HG03432 (cell line): ENCODE results near the gene SH3BP2.

Experiments
- ATAC-seq: cut with Tn5 transposase; IDR thresholded peaks from one replicate; pipeline ENCODE4 v1.9.1; 2021; ENCODE audit warnings: mild to moderate bottlenecking, moderate library complexity; ENCODE audit not compliant: unreplicated experiment

Gene SH3BP2

DNA sequence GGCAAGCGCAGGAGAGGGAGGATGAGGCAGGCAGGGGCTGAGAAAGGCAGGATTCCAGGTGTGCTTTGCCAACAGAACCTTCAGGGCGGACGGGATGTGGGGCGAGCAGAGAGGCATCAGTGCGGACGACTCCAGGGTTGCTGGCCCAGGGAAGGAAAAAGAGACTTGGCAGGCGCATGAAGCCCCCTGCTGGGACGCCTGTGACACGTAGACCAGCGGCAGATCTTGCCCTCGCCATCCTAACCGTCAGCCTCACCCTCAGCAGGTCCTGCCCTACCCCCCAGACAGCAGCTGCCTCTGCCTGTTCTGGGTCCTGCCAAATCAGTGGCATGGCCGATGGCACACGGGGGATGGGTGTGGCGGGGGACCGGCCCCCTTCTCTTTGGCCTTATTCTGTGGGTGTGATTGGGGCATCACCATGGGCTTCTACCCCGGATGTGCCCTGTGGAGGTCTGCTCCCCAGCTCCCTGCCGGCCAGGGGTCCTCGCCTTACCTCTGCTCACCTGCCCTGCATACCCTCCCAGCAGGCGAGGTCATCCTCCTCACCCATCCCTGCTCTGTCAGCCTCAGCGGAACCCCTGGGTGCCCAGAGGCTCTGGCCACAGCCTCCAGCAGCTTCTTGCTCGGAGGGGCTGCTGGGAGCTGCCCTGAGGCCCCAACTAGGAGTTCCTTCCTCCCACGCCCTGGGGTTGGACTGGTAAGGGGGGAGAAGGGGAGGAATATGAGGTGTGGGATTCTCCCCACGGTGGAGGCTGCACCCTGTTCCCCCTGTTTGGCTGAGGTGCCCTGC lies 2.9 kb upstream of the SH3BP2 start:
- no peak for ATAC-seq

DNA sequence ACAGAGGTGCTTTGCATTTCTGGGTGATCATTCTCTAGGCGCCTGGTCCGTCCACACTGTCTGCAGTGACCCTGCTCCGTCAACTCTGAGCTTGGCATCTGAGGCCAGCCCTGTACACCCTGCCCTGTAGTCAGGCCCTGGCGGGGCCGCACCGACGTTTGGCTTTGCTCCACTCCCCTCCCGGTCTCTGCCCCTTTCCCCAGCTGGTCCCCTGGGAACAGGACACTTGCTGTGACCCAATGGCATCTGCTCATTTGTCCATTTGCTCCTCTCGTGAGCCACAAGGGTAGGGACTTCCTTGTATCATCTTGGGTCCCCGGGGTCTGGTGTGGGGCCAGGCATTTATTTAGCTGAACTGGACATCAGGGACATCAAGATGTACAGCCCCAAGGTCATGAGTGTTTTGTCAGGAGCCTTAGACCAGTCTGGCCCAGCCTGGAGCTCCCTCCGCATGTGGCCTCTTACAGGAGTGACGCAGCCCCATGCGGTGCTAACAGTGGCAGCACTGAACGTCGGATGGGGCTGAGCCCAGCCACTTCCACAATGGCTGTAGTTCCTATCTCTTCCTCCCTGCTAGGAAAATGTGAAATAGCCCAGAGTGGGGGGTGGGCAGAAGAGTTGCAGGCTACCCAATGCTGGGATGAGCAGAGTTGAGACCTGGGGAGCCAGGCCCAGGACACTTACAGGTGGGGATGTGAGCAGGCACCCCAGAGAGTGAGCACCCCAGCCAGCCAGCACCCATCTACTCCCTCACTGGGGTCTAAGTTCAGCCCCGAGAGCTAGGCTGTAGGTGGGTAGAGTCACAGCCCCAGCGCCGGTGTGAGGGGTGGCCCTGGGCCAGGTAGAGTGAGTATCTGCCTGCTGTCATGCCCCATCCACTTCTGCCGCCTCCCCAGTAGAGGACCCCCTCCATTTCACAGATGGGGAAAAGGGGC lies 2.0 kb upstream of the SH3BP2 start:
- ATAC-seq: no peak

DNA sequence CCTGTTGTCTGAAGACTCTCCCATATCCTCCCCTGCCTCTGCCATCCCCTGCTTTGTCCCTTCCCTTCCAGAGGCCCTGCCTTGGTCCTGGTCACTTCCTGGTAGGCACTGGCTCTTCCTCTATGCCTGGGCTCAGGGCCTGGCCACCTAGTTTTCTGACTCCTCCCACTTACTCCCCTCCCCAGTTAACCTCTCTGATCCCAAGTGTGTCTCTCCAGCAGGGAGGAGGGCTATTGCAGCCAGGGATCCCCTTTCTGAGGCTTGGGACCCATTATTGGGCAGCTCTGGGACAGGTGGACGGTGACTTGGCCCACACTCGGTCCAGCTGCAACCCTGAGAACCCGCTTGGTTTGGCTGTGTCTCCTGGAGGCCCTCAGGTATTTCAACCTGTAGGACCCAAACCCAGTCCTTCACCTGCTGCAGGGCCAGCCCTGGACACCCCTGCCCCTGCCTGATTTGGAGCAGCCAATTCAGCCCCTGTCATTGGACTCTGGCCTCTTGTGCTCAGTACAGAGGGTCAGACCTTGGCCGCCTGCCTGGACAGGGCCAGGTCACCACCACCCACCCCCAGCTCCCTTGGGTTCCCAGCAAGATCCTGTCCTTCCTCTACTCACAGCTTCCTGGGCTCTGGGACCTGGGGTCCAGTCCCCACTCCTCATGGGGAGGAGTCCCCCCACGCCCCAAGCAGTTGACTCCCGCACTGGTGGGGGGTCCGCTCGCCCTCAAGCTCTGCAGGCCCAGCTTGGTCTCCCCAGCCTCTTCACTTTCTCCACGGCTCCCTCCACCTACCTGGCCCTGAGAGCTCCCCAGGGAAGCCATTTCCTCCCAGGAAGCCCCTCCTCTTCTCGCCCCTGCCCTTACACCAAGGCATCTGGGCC lies 1.1 kb upstream of the SH3BP2 start:
- no peak for ATAC-seq

DNA sequence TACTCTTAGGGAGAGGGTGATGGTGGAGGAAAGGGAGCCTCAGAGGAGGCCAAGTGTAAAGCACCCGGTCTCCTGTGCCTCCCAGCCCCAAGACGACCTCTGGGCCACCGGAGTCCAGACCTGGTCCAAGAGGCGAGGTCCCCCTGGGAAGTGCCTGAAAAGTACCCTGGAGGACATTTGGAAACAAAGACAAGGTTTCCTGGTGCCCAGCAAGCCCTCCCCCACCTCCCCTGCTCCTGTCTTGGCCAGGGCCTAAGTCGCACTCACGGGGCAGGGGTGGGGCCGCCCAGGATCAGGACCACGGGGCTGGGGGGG lies 532 bp upstream of the SH3BP2 start:
- ATAC-seq: no peak

DNA sequence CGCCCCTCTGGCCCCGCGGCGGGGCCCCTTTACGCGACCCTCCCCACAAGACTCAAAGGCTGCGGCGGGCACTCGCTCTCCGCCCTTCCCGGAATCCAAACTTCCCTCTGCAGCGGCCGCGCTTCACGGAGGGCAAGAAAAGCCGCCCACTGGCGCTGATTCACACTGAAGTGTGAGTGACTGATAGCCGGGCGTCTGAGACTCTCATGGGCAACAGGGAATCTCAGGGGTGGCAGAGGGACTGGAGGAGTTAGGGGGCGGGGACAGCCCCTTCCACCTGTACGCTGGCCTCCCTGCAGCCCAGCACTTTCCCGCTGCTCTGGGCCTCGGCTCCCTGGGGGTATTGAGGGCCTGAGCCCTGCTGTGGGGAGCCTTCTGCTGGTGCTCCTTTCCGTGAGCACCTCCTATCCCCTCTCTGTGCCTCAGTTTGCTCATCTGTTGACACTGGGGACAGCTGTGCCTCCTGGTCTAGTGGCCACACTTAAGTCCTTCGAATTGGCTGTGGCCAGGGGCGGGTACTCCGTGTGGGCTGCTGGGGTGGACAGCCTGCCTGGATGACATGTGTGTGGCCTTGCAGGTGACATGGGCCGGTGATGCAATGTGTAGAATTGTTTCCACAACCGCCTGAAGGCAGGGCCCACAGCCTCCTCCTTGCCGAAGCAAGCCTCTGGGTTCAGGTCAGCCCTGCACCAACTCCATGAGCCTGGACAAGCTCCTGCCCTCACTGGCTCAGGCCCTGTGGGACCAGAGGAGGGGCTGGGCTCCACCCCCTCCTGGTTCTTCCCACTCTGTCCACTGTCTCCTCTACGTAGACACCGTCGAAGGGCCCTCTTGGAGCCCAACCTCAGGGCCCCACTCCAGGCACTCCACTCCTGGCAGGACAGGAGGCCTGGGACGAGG lies 951 bp downstream of the SH3BP2 start:
- ATAC-seq: no peak

DNA sequence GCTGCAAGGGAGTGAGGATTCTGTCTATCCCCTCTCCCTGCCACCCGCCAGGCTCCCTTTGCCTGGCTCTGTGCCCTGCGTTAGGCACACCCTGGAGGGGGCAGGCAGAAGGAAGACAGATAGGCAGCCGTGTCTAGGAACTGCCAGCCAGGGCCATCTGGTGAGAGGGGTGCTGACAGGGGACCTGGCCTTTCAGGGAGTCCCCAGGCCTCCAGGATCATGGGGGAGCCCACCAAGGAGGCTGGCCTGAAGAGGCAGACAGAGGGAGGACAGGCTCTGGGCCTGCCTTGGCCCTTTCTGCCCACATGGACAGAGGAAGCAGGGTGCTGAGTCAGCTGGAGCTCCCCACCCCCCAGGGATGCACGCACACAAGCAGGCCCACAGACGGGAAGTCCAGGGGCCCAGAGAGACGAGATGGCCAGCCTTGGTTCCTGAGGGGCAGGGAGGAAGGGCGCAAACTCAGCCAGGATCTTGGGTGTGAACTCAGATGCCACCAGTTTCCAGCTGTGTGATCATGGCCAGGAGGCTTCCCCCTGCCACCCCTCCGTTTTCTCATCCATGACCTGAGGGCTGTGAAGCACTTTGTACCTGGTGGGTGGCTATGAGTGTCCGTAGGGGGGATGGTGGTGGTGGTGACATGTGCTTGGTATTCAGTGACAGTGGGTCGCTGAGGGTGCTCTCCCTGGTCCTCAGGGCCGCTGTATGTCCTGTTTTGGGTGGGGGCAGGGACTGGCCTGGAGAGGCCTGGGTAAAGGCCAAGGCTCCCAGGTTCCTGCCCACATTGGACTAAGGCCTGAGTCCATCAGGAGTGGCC lies 1.8 kb downstream of the SH3BP2 start:
- no peak for ATAC-seq

DNA sequence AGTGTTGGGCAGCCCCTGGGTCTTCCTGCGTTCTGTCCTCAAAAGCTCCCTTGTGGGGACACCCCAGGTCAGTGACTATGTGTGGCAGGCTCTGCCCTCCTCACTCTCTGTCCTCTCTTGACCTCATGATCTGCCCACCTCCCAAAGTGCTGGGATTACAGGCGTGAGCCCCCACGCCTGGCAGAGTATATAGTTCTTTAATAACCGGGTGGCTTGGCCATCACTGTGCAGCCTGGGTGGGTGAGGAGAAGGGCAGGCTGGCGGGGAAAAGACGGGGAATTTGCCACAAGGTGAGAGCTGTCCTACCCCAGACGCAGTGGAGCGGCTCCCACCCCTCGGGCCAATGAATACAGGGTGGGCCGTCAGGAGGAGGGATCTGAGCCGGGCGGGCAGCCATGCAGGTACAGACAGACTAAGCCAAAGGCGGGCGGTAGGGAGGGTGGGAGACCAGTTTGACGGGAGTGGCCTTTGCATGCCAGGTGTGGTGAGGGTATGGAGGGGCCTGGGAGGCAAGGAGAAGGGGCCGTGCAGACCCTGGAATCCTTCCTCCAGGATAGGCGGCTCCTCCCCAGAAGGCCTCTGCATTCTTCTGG lies 2.5 kb downstream of the SH3BP2 start:
- no peak for ATAC-seq

DNA sequence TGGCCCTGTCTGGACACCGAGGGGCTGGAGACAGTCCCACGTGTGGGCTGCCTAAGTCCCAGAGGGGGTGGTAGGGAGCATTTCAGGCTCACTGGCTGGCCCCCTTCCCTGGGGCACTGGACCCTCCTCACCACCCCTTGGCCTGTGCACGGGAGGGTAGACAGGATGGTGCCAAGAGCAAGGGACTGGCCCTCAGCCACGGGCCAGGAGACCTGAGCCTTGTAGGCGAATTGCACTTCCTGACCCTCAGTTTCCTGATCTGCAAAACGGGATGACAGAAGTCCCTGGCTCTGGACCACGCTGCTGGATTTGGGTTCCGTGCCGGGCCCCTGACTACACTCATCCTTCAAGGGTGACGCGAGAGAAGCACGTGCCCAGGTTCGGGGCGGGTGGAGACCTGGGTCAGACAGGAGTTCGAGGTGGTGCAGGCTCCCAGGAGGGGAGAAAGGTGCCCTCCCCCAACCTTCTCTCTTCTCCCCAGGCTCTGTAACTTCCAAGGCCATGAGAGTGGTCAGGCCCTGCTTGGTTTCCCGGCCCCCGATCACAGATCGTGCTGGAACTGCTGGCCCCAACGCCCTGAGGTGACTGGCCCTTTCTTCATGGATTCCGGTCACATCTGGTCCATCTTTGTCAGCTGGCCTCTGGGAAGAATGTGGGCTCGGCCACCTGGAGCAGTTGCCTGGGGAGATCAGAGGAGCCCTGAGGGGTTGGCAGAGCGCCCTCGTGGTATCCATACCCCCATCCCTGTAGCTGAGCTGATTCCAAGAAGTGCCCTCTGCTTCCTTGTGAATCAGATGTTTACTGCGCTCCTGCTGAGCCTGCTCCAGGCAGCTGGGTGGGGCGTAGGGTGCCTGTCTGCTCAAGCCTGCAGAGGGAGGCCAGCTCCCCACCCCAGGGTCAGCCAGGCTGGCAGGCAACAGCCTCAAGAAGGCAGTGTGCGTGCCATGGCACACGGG lies 3.3 kb downstream of the SH3BP2 start:
- no peak for ATAC-seq

DNA sequence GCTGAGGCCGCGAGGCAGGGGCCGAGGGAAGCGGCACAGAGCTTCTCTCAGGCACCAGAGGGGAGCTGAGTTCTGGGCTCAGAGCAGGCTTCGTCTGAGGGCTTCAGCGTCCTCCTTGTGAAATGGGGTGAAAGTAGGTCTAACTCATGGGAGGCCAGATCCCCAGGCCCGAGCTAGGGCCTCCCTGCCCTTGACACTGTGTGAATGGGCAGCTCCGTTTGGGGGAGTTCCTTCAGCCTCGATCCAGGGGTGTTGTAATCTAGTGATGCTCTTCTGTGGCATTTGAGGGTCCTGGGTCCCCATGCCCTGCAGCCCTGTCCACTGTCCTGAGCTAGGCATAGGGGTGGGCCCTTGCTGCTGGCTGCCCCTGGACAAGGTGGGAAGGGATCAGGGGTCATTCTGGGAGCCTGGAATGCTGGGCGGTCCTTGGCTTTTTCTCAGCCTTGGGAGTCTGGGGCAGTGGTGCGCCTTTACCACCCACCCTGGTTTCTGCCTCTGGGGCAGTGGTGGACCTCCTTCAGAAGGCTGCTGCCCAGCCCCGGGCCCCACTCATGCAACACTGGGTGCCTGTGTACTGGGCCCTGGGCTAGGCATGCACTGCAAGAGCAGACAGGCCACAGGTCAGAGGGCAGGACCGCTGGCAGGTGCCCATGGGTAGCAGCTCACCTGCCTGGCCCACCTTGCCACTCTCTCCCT lies 4.1 kb downstream of the SH3BP2 start:
- no peak for ATAC-seq

DNA sequence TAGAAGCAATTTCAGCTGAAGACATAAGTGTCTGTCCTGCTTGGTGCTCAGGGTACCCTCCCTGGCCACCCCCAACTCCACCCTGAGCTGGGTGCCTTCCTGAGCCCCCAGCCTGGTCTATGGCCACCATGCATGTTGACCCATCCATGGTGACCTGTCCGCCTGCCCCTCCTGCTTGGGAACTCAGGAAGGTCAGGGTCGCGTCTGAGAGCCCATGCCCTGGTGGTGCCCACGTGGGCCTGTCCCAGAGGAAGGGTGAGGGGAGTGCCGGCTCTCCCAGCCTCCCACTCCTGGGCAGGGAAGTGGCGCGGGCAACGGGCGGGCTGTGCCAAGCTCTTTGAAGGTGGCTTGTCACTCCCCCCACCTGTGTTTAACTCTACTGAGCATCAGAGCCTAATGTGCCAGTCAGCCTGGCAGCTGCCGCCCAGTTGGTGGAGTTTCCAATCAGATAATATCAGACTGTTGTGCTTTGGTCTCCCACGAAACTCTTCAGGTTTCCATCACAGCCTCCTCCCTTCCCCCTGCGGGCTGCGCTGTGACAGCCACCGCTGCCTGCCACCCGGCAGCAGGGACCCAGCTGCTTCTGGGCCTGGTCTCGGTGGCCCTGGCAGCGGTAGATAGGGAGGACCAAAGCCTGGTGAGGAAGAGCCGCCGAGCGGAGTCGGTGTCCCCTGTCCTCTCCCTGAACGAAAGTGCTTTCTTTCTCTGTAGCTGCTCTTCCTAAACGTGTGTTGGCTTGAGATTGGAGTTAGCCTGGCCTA lies 4.8 kb downstream of the SH3BP2 start:
- peak; percentile 20 for ATAC-seq

DNA sequence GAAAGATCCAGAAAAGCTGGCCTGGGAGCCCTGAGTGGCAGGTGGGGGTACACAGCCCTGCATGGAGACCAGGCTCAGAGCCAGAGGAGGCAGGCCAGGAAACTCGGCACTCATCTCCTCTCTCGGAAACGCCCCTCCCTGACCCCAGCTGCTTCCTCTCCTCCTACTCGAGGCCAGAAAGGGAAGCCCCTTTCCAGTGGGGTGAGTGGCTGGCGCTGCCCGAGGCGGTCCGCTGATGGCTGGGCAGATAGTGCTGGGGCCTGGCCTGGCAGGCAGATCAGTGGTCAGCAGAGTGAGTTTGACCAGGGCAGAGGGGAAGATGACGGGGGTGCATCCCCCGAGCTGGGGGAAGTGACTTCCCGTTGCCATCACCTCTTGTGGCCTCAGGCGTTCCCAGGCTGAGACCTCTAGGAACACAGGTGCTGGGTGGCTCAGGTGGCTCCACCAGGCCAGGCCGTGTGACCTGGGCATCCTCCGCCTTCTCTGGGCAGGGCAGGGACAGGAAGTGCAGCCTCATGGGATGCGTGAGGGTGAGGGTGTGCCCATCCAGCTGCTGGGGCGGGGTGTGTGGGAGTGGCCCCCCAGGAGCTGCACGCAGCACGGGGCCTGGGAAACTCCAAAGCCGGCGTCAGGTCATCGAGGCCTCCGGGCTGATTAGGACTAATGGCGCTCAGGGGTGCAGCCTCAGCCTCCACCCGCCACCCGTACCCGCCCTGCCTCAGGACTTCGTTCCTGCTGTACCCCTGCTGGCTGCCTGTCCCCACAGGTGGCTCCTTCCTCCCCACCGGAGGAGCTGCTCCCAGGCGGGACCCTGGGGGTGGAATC lies 5.7 kb downstream of the SH3BP2 start:
- peak; percentile 54 for ATAC-seq

DNA sequence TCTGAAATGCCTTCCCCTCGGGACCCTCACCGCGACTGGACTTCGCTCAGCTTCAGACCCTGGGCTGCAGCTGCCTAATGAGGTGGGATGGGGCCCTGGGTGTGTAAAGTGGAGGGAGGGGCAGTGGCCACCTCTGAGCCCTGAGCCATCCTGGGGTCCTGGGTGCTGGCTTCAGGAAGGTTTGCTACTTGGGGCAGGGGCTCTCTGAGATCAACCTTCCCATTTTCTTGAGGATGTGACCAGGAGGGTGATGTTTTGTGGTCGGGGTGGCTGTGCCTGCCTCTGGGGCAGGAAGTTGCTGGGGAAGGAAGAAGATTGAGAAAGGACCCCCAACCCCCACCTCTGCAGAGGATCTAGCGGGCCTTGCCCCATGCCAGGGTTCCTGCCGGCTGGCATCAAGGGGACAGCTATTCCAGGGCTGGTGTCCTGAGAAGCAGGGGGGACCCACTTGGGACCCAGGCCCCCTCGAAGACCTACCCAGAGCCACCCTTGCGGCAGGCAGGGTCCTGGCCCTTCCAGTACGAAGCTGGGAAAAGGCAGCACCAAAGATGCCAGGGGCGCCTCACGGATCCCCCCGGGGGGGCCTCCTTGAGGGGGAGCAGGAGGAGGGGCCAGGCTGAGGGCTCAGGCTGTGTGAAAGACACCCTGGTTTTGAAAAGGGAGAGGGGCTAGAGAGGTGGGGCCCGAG lies 6.5 kb downstream of the SH3BP2 start:
- no peak for ATAC-seq

DNA sequence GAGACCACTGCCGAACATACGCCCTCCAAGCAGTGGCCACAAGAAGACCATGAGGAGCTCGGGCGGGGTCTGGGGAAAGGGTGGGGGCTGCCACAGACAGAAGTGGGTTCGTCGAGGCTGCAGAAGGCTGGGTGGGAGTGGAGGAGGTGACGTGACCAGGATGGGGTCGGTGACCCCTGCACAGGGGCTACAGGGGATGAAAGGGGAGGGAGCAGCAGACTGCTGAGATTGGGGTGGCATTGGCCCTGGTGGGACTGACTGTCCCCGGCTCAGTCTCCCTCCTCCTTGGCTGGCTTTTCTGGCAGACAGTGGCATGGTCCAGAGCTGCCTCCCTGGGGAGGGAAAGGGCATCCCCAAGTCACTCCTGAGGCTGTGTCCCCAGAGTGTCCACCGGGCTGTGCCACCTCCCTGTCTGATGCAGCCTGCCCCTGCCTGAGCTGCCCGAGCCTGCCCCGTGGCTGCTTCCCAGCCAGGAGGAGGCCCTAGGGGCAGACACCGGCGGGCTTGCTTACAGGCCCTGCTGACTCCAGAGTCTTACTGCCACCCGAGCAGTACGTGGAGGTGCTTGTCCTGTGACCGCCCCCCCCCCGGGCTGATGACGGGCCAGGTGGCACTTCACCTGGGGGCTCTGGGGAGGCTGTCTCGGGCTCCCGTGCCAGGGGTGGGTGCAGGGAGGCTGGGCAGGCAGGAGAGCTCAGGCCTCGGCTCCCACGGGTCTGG lies 7.2 kb downstream of the SH3BP2 start:
- ATAC-seq: no peak
